HepG2 (cell line): ENCODE results near the gene REPIN1. TPM values are rescaled to one million over a fixed set of nuclear protein-coding genes. Genes with fewer than 3 reads are reported as not detected.

ENCODE experiments used
- ARID3A ChIP-seq: IDR thresholded peaks from 2 replicates; pipeline ENCODE4 v1.6.1; 2012; ENCODE audit warnings: low read depth, low read length, improper control_type of control experiment
- CBFB ChIP-seq: sonication (generic); formaldehyde crosslinking; IDR thresholded peaks from 2 replicates; pipeline ENCODE4 v1.4.0; 2020; ENCODE audit warnings: missing genetic modification reagents
- DR1 ChIP-seq: sonication (generic); formaldehyde crosslinking; IDR thresholded peaks from 2 replicates; pipeline ENCODE4 v1.8.0; 2021; ENCODE audit warnings: mild to moderate bottlenecking, missing genetic modification reagents, inconsistent platforms
- E2F5 ChIP-seq: sonication (generic); formaldehyde crosslinking; conservative IDR thresholded peaks from 2 replicates; pipeline ENCODE4 v1.4.0; 2020; ENCODE audit warnings: missing genetic modification reagents
- HMGA1 ChIP-seq: sonication (generic); formaldehyde crosslinking; conservative IDR thresholded peaks from 2 replicates; pipeline ENCODE4 v1.4.0; 2020; ENCODE audit warnings: missing genetic modification reagents
- KDM3A ChIP-seq: IDR thresholded peaks from 2 replicates; pipeline ENCODE4 v1.6.1; 2018; ENCODE audit warnings: low read depth, missing compliant biosample characterization
- MLX ChIP-seq: IDR thresholded peaks from 2 replicates; pipeline ENCODE4 v1.6.1; 2016
- MTA1 ChIP-seq: sonication (generic); formaldehyde crosslinking; IDR thresholded peaks from 2 replicates; pipeline ENCODE4 v1.4.0; 2020; ENCODE audit warnings: missing genetic modification reagents, mild to moderate bottlenecking, borderline replicate concordance
- NRL ChIP-seq: sonication (generic); formaldehyde crosslinking; IDR thresholded peaks from 2 replicates; pipeline ENCODE4 v1.5.0; 2020; ENCODE audit warnings: missing genetic modification reagents, mild to moderate bottlenecking, moderate library complexity, borderline replicate concordance
- RAD21 ChIP-seq: fragments of 450-650 bp; formaldehyde crosslinking; IDR thresholded peaks from 2 replicates; pipeline ENCODE4 v1.5.0; 2020; ENCODE audit warnings: mild to moderate bottlenecking
- RBFOX2 ChIP-seq: fragments of 200-400 bp; formaldehyde crosslinking; IDR thresholded peaks from 2 replicates; pipeline ENCODE4 v1.6.1; 2017; ENCODE audit warnings: low read depth, mild to moderate bottlenecking, low read length
- SATB2 ChIP-seq: sonication (generic); formaldehyde crosslinking; IDR thresholded peaks from 2 replicates; pipeline ENCODE4 v1.5.0; 2020; ENCODE audit warnings: missing genetic modification reagents
- SP2 ChIP-seq: sonication (generic); formaldehyde crosslinking; IDR thresholded peaks from 2 replicates; pipeline ENCODE4 v1.5.1; 2020; ENCODE audit warnings: mild to moderate bottlenecking, missing genetic modification reagents
- THAP11 ChIP-seq: IDR thresholded peaks from 2 replicates; pipeline ENCODE4 v1.6.1; 2016; ENCODE audit warnings: missing biosample characterization, missing genetic modification reagents
- ZNF251 ChIP-seq: sonication (generic); formaldehyde crosslinking; IDR thresholded peaks from 2 replicates; pipeline ENCODE4 v1.9.0; 2021; ENCODE audit warnings: mild to moderate bottlenecking, missing genetic modification reagents
- ZNF329 ChIP-seq: sonication (generic); formaldehyde crosslinking; IDR thresholded peaks from 2 replicates; pipeline ENCODE4 v1.9.0; 2021; ENCODE audit warnings: low read depth, mild to moderate bottlenecking, missing genetic modification reagents
- ZNF331 ChIP-seq: sonication (generic); formaldehyde crosslinking; IDR thresholded peaks from 2 replicates; pipeline ENCODE4 v1.4.0; 2020; ENCODE audit warnings: missing genetic modification reagents
- ZNF496 ChIP-seq: sonication (generic); formaldehyde crosslinking; IDR thresholded peaks from 2 replicates; pipeline ENCODE4 v1.8.1; 2023; ENCODE audit warnings: mild to moderate bottlenecking, moderate library complexity, missing genetic modification reagents; ENCODE audit not compliant: insufficient replicate concordance
- ZNF567 ChIP-seq: sonication (generic); formaldehyde crosslinking; IDR thresholded peaks from 2 replicates; pipeline ENCODE4 v1.8.1; 2023; ENCODE audit warnings: mild to moderate bottlenecking, missing genetic modification reagents, borderline replicate concordance
- ZNF781 ChIP-seq: sonication (generic); formaldehyde crosslinking; IDR thresholded peaks from 2 replicates; pipeline ENCODE4 v1.5.1; 2020; ENCODE audit warnings: borderline replicate concordance, mild to moderate bottlenecking, missing genetic modification reagents; ENCODE audit errors: not compliant biosample characterization
- ZNF790 ChIP-seq: sonication (generic); formaldehyde crosslinking; IDR thresholded peaks from 2 replicates; pipeline ENCODE4 v1.8.0; 2022; ENCODE audit warnings: missing genetic modification reagents, mild to moderate bottlenecking, borderline replicate concordance
- polyA plus RNA-seq, 8 experiments: library from polyadenylated mRNA; depleted of rRNA in 3 of 8; stranded (reverse) in 7 of 8; unstranded in 1 of 8; fragments of >200 nt; fragmentation: Illumina TruSeq in 4 of 8; extraction: Trizol in 4 of 8; gene quantifications; 2 replicates each; pipeline versions ENCODE4 v1.2.1 to v1.2.3, GENCODE V29; 2011 to 2016; ENCODE audit warnings: low read depth in 4 of 8, missing spikeins in 1 of 8, mixed read lengths in 1 of 8; ENCODE audit not compliant: insufficient read depth in 1 of 8
- total RNA-seq, 5 experiments: library from RNA; depleted of rRNA; stranded (reverse); fragments of >200 nt; fragmentation: Illumina TruSeq; extraction: Trizol; gene quantifications; 2 replicates each; pipeline ENCODE4 v1.2.3, GENCODE V29; 2016; ENCODE audit warnings: low read depth in 1 of 5
- TF ChIP-seq, protein P1 (sequence below): sonication (generic); formaldehyde crosslinking; IDR thresholded peaks from 2 replicates; pipeline ENCODE4 v1.5.0; 2020; ENCODE audit warnings: mild to moderate bottlenecking, missing genetic modification reagents
- TF ChIP-seq, protein P2 (sequence below): sonication (generic); formaldehyde crosslinking; IDR thresholded peaks from 2 replicates; pipeline ENCODE4 v1.8.0; 2022; ENCODE audit warnings: mild to moderate bottlenecking, missing genetic modification reagents

The REPIN1 gene
- total and polyA plus RNA-seq, 2 of the 13 experiments (the other 11 are each of a cell fraction or from before 2014, with no cell fraction given), result 69.9 to 108 TPM

- peak; percentile 62; the same call in 1 of the 2 replicates for TF ChIP-seq MLX (CRISPR knock-in tag)
- no peak for TF ChIP-seq ZNF781
- TF ChIP-seq MTA1, result peak; percentile 77; the same call in 1 of the 2 replicates
- peak; percentile 72; the same call in 1 of the 2 replicates for TF ChIP-seq DR1 (CRISPR knock-in tag)
- peak; percentile 83 for TF ChIP-seq ZNF331
- no peak for TF ChIP-seq ZNF496 (CRISPR knock-in tag)
- peak; percentile 88; the same call in 1 of the 2 replicates for TF ChIP-seq ZNF790 (CRISPR knock-in tag)
- TF ChIP-seq ZNF567 (CRISPR knock-in tag), result peak; percentile 70; the same call in 1 of the 2 replicates
- TF ChIP-seq E2F5 (CRISPR knock-in tag), result peak; percentile 50; the same call in 1 of the 2 replicates
- no peak for TF ChIP-seq ZNF329 (CRISPR knock-in tag)
- peak; percentile 97 for TF ChIP-seq SATB2 (CRISPR knock-in tag)
- peak; percentile 85; the same call in 1 of the 2 replicates for TF ChIP-seq NRL (CRISPR knock-in tag)
- TF ChIP-seq ZNF251 (CRISPR knock-in tag), result no peak
- TF ChIP-seq KDM3A (CRISPR knock-in tag), result 0 out of 2 replicates have a peak, but pooled peaks have one; percentile 25
- peak; percentile 51 for TF ChIP-seq CBFB (CRISPR knock-in tag)
- TF ChIP-seq THAP11, result peak; percentile 85
- no peak for TF ChIP-seq HMGA1
- peak; percentile 42; the same call in 1 of the 2 replicates for TF ChIP-seq SP2 (CRISPR knock-in tag)
- 0 out of 2 replicates have a peak, but pooled peaks have one; percentile 54 for TF ChIP-seq RAD21 (CRISPR knock-in tag)
- TF ChIP-seq, protein P1, sequence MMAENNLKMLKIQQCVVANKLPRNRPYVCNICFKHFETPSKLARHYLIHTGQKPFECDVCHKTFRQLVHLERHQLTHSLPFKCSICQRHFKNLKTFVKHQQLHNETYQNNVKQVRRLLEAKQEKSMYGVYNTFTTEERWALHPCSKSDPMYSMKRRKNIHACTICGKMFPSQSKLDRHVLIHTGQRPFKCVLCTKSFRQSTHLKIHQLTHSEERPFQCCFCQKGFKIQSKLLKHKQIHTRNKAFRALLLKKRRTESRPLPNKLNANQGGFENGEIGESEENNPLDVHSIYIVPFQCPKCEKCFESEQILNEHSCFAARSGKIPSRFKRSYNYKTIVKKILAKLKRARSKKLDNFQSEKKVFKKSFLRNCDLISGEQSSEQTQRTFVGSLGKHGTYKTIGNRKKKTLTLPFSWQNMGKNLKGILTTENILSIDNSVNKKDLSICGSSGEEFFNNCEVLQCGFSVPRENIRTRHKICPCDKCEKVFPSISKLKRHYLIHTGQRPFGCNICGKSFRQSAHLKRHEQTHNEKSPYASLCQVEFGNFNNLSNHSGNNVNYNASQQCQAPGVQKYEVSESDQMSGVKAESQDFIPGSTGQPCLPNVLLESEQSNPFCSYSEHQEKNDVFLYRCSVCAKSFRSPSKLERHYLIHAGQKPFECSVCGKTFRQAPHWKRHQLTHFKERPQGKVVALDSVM (CRISPR knock-in tag), result peak; percentile 50; the same call in 1 of the 2 replicates
- TF ChIP-seq, protein P2, sequence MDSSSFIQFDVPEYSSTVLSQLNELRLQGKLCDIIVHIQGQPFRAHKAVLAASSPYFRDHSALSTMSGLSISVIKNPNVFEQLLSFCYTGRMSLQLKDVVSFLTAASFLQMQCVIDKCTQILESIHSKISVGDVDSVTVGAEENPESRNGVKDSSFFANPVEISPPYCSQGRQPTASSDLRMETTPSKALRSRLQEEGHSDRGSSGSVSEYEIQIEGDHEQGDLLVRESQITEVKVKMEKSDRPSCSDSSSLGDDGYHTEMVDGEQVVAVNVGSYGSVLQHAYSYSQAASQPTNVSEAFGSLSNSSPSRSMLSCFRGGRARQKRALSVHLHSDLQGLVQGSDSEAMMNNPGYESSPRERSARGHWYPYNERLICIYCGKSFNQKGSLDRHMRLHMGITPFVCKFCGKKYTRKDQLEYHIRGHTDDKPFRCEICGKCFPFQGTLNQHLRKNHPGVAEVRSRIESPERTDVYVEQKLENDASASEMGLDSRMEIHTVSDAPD (CRISPR knock-in tag), result no peak
- no peak for TF ChIP-seq ARID3A
- peak; percentile 93 for TF ChIP-seq RBFOX2
These were observed at the start of gene REPIN1 (continued) for GRCh38 chr7:150368096-150368883.
